GM10266 (cell line): ENCODE measurements around the gene NFE2L2.

Source experiments
- DNase-seq: peaks from one replicate; pipeline ENCODE4 v3.0.0; 2012; ENCODE audit errors: extremely low spot score
- TF ChIP-seq, protein P1 (sequence below): IDR thresholded peaks from 2 replicates; pipeline ENCODE4 v1.5.1; 2012; ENCODE audit warnings: mild to moderate bottlenecking, low read depth; ENCODE audit not compliant: control insufficient read depth, insufficient read depth; ENCODE audit errors: missing control alignments

Gene NFE2L2

DNA sequence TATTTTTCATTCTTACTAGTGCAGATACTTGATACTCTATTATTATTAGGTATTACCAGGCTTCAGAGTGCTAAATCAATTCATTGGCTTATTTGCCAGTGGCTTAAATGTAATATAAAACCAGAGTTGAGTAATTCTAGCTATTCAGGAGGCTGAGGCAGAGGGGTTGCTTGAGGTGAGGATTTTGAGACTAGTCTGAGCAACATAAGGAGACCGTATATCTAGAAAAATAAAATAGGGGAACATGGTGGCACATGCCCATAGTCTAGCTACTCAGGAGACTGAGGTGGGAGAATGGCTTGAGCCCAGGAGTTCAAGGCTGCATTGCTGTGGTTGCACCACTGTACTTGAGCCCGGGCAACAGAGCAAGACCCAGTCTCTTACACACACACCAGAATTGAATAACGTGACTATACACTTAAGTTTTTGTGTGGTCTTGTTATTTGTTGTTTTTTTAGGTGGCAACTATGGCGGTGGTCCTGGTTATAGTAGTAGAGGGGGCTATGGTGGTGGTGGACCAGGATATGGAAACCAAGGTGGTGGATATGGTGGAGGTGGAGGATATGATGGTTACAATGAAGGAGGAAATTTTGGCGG lies 47.2 kb downstream of the NFE2L2 start:
- TF ChIP-seq, protein P1, sequence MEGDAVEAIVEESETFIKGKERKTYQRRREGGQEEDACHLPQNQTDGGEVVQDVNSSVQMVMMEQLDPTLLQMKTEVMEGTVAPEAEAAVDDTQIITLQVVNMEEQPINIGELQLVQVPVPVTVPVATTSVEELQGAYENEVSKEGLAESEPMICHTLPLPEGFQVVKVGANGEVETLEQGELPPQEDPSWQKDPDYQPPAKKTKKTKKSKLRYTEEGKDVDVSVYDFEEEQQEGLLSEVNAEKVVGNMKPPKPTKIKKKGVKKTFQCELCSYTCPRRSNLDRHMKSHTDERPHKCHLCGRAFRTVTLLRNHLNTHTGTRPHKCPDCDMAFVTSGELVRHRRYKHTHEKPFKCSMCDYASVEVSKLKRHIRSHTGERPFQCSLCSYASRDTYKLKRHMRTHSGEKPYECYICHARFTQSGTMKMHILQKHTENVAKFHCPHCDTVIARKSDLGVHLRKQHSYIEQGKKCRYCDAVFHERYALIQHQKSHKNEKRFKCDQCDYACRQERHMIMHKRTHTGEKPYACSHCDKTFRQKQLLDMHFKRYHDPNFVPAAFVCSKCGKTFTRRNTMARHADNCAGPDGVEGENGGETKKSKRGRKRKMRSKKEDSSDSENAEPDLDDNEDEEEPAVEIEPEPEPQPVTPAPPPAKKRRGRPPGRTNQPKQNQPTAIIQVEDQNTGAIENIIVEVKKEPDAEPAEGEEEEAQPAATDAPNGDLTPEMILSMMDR: no peak
- DNase-seq: no peak

DNA sequence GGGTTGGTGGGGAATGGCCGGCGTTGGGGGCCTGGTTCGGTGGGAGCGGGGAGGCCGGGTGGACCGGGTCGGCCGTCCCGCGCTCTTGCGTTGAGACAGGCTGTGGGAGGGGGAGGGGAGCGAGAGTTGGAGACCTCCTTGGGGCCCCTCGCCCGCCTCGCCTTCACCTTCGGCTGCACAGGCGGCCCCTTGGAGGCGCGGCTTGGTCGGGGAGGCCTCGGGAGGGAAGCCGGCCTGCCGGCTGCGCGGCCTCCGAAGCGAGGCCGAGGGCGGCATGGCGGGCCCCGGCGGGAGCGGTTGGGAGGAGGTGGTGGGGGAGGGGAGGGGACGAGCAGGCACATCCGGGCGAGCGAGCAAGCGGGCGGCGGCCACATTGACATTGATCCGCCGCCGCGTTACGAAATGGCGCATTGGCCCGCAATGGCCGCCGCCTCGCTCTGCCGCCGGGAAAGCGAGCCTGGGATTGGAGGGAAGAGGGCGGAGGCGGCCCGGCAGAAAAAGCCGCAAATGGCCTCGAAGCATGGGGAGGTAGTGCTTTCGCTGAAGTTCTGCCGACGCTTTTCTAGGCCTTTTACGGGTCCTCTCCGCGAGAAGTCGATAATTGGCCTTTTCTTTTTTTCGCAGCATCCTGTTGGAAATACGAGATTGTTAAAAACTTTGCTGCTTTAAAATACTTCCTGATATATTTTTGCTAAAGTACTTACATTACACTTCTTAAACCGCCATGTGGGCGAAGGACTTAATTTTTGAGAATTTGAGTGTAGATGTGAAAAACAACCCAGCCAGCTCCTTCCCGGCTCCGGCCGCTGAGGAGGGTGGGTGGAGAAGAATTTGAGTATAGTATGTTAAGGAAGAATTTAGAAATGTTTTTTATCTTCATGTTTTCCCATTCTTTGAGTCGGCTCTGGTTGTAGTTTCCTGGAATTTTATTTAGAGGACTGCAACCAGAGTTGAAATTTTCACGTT lies 51.4 kb downstream of the NFE2L2 start:
- peak; percentile 86 for DNase-seq
- TF ChIP-seq, protein P1: no peak

DNA sequence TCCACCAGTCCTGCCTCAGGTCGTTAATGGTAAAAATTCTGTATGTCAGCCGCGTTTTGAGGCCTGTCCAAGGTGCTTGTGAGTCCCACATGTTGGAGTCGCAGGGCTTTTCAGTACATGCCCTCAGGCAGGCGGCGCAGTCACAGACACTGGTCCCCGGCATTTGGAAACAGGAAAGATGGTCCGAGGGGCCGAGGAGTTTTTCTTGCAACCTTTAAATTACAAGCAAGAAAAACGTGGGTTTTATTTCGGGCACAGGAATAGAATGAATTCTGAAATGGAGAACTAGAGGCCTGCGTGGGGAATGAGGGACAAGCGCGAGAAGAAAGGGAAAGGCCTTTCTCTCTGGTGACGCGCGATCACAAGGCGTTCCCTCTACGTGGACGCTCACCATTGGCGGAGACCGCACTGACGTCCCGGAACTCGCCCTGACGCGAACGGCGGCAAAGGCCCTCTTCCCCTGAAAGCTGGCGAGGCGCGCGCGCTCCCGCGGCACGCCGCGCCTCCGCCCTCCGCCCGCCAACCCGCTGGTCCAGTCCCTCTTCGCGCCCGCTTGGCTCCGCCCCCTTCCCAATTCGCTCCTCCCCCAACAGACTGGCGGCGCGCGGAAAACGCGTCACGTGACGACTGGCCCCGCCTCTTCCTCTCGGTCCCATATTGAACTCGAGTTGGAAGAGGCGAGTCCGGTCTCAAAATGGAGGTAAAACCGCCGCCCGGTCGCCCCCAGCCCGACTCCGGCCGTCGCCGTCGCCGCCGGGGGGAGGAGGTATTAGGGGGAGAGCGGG lies 52.2 kb downstream of the NFE2L2 start, which contains the start of gene HNRNPA3:
Gene HNRNPA3, plus strand, starts transcription at position 689 of the 785 bp plus-strand sequence. Its CDS starts 6 bp downstream, at position 695.
- peak; percentile 98 for DNase-seq
- TF ChIP-seq, protein P1: no peak

DNA sequence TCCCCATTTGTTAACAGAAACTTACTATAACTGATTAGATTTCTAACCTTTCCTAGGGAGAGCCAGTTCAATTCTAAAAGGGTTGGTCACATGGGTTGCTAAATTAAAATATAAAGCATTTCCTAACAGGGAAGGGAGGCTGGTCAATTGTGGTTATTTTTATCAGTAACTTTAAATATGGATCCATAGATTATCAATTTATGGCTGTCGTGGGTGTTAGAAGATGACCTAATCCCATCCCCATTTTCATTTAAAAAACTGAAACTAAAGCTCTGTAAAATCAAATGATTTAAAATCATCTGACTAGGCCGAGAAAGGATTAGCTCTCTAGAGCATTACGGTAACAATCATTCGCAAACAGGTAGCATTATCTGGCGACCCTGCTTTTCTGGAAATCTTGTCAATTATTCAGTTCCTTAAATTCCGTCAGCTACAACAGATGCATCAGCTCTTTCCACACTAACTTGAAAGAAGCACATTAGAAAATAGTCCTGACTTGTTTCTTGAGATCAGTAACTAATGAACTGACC lies 52.9 kb downstream of the NFE2L2 start:
- no peak for DNase-seq
- TF ChIP-seq, protein P1: no peak

DNA sequence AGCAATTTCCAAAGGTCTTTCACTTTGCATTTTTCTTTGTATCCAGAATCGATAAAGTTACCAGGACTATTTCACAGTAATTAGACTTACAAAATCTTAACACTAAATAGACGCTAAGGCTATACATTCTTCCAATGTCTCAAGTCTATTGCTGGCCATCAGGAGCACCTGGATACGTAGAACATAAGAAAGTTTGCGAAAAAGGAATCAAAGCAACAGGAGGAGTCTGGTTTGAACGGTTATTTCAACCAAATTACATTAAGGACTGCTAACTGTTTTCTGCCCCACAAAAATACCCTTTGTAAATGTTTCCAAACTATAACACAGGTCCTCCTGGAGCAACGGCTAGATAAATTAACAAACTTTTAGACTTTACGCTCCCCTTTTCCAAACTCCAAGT lies 53.4 kb downstream of the NFE2L2 start:
- TF ChIP-seq, protein P1: no peak
- no peak for DNase-seq

DNA sequence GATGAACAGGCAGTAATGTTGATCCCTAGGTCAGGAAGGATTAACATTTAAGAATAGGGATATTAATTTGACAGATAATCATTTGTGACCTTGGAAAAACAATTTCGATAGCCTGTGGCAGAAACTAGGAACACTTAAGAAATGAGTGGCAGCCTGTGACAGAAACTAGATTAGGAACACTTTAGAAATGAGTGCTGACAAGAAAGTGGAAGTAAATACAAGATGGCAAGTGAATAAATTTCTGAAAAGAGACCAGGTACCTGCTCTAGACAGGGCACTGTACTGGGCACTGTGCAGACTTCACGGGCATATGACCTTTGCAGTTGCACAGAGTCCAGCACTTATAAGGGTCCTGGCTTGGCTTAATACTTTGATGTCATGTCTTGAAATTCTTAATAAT lies 57.4 kb downstream of the NFE2L2 start:
- TF ChIP-seq, protein P1: no peak
- DNase-seq: peak; percentile 41
